HG02571 (cell line): Measurements from ENCODE around the gene COLEC12.
"Not testable (repeated sequence)": the region's sequence is repeated elsewhere in the genome, so short reads cannot be mapped to it uniquely, and the experiment has no call there.

Source experiments
- ATAC-seq: cut with Tn5 transposase; IDR thresholded peaks from one replicate; pipeline ENCODE4 v1.9.1; 2021; ENCODE audit warnings: mild to moderate bottlenecking, moderate library complexity; ENCODE audit not compliant: unreplicated experiment

Gene COLEC12

DNA sequence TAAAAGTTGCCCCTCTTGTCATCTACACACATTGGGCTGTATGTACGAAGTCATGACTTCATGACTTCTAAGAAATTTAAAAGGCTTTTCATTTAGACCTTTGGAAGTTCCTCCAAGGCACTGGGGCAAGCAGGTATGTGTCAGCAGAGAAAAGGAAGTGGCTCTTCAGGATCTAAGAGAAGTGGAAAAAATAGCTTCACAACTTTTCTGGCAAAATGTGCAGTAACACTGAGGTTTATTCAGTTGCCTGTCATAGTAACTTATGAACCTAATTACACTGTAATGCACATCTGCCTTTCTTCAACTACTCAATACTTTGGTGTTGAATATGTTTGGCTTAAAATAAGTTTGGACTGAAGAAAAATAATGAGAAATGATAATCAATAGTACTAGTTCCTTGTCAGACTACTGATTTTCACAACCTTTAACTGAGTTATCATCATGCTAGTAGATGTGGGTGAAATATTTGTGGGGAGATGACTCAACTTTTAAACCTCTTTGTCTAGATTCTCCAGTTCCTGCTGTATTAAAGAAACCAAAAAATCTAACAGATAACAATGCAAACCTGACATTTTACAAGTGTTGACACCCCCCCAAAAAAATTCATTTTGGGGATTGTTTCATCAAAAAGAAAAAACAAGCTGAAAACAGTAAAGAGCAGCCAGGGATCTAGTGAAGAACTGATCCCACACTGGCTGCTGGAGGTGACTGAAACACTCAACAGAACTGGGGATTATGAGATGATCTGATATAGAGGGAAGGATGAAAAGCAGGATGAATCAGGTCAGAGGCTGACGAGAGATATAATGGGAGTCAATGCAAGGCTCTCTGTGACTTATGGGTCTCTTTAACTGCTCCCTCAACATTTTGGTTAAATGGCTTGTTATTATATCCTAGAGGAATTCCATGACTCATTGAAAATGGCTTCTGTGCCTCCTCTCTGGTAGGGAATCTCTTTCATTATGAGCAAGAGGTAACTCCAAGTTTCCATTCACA, 84.6 kb downstream of the COLEC12 start:
- ATAC-seq: no peak

DNA sequence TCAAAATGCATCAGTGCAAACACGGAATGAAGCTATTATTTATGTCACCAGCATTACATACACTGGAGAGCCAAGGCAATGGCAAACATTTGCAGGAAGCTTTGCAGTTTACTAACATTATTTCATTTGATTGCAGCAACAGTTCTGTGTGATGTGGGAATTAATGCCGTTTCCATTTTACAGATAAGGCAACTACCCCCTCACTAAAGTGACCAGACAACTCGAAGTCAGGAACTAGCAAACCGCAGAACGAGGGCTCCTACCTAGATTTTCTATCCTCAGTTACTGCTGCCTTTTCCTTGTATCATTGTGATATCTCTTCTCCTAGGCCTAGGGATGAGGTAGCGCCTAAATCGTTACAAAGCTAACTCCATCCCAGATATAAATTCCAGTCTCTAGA, 85.5 kb downstream of the COLEC12 start:
- no peak for ATAC-seq

DNA sequence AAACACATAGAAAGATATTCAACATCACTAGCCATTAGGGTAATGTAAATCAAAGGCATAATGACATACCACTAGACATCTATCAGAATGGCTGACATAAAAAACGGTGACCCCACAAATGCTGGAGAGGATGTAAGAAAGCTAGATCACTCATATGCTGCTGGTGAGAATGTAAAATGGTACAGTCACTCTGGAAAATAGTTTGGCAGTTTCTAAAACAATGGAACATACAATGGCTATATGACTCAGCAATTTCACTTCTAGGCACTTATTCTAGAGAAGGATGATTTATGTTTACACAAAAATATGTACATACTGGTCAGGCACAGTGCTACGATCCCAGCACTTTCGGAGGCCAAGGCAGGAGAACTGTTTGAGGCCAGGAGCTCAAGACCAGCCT, 87.3 kb downstream of the COLEC12 start:
- no peak for ATAC-seq

DNA sequence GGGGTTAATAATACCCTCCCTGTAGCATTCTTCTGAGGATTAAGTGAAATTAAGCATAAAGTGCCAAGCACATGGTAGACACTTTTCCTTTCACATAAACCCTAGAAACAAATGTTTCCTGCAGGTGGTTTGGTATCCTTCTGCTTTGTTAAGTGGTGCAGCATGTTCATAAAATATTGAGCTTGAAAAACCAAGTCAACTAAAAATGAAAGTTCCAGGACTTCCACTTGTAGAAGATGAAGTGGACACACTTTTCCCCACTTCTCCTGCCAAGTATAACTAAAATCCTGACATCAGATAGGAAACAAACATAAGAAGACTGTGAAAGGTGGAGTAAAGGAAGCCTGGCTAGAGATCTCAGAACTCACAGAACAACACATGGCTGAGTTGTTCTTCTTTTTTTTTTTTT, 90.5 kb downstream of the COLEC12 start:
- ATAC-seq: no peak

DNA sequence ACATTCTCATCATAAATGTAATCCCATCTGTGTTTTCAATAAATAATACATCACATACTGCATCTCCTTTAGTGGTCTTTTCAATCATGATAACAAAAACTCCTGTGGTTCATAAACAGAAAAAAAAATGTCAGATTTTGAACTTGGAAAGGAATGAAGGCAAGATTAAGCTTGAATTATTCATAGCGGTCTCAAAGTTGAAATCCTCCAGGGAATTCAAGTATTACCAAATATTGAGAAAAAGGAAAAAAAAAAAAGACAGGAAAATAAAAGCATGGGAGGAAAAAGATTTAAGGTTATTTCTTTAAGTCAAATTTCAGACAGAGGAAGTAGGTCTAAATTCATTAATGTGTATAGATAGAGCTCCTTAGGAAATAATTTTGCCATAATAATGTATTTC, 92.1 kb downstream of the COLEC12 start:
- ATAC-seq: no peak

DNA sequence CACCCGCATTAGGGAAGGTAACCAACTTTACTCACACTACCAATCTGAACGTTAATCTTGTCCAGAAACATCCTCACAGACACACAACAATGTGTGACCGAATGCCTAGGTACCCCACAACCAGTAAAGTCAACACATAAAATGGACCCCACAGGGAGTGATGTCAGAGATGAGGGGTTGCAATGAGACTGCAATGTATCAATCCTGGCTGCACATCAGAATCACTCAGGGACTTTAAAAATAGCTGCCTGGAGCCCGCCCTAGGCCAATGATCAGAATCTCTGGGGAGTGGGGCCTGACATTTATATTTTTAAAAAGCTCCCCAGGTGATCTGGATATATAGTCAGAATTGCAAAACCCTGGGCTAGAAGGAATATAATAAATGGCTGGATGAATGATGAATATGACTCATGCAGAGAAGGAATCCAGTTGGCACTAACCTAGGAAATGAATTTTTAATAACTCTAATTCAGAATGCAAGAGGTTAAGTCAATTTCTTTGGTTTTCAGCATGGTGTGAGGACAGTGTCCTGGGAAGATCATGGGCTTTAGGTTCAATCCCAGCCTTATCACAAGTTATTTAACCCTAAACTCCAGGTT, 92.8 kb downstream of the COLEC12 start:
- ATAC-seq: no peak

DNA sequence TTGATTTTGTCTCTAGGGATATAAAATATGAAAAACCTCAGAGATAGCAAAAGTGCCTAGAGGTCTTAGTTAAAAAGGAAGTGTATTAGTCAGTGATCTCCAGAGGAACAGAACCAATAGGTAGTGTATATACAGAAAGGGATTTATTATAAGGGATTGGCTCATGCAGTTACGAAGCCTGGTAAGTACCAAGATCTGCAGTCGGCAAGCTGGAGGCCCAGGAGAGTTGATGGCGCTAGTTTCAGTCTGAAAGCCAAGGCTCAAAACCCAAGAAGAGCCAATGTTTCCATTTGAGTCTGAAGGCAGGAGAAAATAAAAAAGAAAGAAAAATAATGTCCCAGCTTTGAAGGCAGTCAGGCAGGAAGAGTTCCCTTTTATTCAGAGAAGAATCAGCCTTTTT, 93.3 kb downstream of the COLEC12 start:
- no peak for ATAC-seq

DNA sequence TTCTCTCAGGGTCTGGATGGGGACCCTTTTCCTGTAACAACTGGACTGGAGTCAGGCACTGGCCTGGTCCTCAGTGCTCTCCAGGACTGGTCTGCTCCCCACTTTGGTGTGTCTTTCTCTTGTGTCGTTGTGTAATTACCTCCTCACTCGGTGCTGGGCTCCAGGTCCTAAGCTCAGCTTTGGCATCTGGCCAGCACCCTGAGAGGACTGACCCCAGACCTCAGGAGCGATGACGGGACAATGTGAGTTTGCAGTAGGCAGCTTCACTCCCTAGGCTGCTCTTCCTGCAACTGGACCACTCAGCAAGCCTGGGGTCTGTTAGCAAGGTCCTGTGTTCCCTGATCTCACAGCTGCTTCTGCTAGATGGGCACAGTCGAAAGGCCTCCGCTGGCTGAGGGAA, 93.8 kb downstream of the COLEC12 start:
- no peak for ATAC-seq

DNA sequence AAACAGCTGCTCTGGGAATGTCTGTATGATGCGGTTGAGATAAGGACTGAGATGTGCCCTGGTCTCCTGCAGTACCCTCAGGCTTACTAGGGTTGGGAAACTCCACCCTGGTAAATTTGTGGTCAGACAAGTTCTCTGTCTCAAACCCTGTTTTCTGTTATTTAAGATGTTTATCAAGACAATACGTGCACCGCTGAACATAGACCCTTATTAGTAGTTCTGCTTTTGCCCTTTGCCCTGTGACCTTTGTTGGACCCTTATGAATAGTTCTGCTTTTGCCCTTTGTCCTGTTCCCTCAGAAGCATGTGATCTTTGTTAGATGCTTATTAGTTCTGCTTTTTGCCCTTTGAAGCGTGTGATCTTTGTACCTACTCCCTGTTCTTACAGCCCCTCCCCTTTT, 95.5 kb downstream of the COLEC12 start:
- ATAC-seq: not testable (repeated sequence)

DNA sequence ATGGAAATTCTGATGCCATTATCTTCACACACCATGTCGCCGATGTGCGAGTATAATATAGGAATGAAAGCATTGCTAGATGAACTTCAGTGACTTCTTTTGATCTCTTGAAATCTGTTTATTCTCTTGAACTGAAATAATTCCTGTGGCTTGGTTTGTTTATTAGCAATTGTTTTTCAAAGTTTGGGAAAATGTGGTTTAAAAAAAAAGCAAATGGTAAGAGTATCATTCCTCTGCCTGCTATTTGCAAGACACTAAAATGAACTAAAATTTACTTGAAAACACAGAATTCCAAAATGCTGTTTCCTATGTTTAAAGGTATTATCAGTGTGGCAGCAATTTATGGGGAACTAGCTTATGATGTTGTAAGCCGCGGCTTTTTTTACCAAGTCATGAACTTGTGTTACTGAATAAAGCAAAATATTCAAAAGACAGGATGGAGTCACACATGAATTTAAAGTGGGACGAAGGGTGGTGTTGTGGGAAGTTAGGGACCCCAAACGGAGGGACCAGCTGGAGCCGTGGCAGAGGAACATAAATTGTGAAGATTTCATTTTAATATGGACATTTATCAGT, 96.4 kb downstream of the COLEC12 start:
- ATAC-seq: no peak

DNA sequence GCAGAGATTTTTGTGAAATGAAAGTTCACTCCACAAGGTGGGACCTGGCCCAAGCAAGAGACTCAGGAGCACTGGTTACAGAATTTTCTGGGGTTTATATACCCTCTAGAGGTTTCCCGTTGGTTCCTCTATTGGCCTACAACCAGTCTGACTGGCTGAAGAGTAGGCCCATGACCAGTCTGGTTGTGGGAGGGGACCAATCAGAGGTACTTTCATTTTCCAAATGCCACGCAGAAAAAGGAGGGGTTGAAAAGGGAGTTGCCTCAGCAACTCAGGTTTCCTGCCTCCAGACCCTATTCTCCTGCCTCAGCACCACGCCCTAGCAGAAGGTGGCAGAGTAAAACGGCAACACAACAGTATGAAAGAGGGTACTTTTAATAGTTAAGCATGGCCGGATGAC, 98.4 kb downstream of the COLEC12 start:
- no peak for ATAC-seq

DNA sequence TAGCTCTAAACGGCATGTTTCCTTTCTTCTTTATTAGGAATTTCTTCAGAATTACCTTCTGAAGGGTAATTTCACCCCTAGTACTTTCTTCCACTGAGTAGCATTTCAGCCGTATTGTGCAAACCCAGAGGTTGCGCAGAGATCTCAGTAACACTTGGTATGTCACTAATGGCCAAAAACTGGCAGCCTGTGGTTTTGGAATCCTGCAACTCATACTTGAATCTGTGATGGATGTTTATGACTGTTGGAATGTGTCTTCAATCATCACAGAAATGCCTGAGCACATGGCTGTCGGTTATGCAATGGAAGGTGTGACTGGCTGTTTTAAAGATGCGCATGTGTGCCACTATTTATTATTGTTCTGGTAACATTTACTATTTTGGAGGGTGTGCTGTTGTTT, 100.0 kb downstream of the COLEC12 start:
- ATAC-seq: no peak

DNA sequence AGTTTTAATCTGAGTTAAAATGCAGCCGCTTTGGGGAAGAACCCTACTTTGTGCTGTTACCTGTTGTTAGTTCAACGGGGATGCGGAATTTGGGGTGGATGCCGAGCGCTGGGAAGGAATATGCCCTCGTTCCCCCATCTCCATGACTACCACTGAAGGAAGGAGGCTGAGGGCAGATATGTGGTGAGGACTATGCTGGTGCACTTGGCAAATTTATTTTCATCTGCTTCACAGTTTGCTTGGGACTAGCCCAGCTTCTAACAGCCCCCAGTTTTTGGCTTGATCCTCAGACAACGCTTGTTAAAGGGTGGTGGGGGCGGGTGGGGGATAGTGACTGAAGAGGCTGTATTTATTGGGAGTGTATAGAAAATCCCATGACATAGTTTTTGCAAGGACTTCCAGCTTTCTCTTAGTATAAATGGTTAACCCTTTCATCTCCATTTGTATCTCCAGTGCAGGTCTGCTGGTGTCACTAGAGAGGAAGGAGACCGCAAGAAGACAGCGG, 100.8 kb downstream of the COLEC12 start:
- no peak for ATAC-seq

DNA sequence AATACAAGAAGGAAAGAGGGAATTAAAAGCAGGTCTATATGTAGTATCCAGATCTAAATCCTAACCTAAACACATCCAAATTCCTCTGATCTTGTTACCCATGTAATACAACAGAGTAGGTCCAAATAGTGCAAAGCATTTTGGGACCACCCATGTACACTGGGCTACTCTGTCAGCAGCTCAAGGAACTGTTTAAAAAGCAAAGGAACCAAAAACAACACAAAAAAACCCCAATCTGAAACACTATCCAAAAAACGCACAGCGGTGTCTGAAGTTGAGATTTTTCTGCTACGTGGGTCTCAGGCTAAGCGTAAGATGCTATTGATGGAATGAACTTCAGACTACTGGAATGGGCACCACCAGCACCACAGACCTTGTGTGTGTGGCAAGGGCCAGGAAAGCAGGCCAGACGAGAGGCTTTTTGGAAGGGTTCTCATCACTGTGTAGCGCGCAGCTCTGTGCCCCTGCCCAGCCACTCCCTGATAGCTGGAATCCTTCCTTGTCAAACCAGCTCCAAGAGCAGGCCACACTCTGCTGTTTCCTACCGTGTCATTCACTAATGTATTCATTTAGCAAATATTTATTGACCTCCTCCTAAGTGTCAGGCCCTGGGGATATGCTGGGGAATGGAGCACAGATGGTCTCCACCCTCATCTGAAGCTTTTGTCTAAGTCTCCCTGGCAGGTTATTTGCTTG, 101.4 kb downstream of the COLEC12 start:
- ATAC-seq: no peak

DNA sequence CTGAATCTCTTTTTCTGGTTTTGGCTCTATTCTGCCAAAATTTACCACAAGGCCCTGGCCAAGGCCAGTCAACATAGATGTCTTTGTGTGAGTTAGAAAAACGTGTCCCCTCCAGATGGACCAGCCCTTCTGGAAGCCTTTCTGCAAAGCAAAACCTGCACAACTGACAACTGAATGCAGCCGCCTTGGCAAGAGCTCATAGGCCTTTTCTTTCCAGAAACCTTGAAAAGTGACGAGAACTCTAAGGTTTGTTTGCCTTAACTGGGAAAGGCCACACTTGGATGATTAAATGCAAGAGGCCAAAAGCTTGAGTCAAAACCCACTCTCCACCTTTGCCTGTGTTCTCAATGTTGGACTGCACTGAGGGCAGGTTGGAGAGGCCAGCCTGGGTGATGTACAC, 103.9 kb downstream of the COLEC12 start:
- no peak for ATAC-seq

DNA sequence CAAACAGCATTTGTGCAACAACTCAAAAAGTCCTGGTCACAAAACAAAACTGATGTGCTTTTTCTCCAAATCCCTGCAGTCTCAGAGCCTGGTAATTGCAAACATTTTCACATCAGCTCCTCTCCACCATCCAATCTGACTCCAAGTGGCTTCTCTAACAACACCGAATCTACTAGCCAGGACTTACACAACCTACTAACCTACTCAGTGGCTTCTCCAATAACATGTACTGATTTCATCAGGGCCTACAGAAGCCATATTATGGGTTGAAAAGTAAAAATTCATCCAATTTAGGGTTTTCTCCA, 104.3 kb downstream of the COLEC12 start:
- ATAC-seq: no peak

DNA sequence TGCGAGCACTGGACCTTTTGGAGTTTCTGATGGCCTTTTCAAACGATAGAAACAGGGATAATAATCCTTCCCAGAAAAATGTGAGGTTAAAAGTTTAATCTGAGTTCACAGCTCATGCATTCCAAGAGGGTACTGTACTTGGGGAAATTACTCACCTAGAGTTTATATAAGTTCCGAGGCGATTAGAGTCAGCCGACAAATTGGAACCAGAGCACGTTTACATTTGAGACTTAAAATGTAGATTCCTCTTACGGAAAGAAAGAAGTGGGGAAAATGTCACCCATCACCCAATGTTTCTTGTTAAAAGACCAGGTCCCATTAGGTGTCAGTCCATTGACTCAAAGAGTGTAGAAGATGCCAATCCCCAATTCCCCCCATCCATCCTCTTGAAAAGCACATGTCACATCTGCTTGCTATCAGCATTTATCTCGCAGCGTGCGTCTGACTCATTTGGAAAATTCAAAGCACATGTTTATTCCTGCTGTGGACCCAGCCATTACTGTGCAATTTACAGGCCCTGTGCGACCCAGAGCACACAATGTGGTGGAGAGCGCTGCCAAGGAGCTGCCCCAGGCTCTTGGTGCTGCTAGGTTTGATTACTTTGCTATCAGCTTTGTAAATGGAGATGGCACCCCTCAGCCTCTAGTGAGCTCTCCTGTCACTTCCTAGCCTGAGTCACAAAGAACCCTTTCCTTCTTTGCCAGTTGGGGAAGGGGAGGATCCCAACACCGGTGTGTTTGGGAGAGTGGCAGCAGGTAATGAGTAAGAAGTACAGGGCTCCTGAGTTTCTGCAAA, 104.8 kb downstream of the COLEC12 start:
- ATAC-seq: no peak

DNA sequence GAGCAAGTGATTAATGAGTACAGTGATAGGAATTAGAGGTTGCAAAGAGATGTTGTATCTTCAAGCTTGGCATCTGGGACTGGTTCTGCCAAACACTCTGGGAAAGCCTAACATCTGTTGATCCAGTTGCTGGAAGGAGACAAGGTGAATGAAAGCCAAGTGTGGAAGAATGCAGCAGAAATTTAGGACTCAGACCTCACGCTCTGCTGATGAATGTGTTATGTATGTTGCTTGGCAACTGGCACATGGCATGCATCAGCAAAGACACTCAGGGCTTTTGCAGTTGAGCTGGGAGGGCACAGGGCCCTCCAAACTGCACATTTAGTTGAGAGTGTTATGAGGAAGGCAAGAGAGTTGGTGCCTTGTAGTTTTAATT, 105.5 kb downstream of the COLEC12 start:
- ATAC-seq: no peak

DNA sequence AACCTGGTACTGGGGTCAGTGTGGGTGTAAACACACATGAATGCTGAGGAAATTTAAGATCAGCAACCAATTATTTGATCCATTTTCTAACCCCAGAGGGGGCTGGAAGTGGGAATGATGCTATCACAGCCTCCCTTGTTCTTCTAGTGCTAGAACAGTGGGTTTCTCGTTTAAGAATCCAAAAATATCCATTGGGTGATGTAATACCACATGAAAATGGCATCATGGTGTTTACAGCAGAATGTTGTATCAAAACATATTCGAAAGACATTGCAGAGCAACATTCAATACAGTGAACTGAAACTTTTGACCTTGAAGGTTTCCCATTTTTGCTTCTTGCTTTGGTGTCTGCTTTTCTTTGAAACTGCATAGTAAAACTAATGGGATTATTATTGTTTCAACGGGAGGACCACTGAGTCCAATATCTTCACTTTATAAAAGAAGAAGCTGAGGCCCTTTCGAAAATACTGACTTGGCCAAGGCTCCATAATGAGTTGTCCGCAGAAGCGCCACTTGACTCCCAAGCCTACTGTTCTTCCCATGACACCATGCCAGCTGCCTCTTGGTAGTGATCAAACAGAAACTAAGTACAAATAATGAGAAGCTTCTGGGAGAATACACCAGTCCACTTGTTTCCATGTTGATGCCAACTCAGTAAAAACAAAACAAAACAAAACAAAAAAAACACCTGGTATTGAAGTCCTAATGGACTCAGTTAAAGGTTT, 106.1 kb downstream of the COLEC12 start:
- ATAC-seq: no peak

DNA sequence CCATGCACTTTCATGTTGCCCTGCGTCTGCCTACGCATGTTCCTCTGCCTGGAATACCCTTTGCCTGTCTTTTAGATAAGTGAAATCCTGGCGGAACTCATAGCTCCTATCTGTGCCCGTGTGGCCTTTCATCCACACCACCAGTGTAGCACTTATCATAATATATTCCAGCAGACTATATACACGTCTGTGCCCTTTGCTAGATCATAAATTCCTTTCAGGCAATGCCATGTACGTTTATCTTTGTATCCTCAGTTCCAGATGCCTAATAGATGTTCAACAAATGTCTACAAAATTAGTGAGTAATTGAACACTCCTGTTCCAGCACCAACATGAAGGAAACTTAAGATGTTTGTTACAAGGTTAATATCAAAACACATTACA, 106.9 kb downstream of the COLEC12 start:
- no peak for ATAC-seq
